Stimulated activated CD4-positive, alpha-beta T cell treated with anti-CD3 and anti-CD28 coated beads, TNF-alpha, amount 100 ng/mL, for 1 hour (primary cell): ENCODE measurements around the gene LTA4H.

Source experiments
- DNase-seq, 3 donors: peaks; one replicate each; pipeline ENCODE4 v3.0.0-alpha.2; 2020; ENCODE audit warnings: low read depth in 3 of 3, low spot score in 1 of 3

The LTA4H gene

DNA sequence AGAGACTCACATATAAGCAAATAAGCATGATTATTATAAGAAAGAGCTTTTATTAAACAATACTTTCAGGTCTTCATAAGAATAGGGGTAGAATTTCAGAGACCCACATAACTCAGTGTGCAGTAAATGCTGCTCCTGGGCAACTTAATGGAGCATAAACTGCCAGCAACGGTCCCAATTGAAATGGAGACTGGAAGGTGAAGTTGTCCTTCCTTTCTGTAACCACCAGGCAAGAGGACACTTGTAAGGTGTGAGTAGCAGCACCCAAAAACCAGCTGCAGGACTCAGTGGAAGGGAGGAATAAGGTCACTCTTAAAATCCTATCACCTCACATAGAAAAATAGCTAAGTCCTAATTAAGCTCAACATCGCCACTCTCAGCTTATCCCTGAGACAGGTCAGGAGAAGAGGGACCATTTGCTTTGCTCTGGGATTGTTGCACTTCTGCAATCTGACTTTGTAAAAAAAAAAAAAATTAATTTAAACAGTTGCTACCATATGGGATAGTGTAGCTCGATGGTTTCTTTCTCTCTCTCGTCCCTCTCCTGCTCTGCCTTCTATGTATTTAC is 22.7 kb upstream of the LTA4H start:
- DNase-seq, result no peak

GRCh38 chr12:96056646-96057455 is 21.5 kb upstream of the LTA4H start:
- DNase-seq, result no peak

- no peak for DNase-seq
These were observed 18.8 kb upstream of the LTA4H start for GRCh38 chr12:96054244-96054610.

- DNase-seq, result no peak
These were observed 18.3 kb upstream of the LTA4H start for GRCh38 chr12:96053476-96054243.

GRCh38 chr12:96051756-96052485 is 16.5 kb upstream of the LTA4H start:
- no peak for DNase-seq

- DNase-seq, result no peak
These were observed 14.8 kb upstream of the LTA4H start for GRCh38 chr12:96050139-96050538.

GRCh38 chr12:96049101-96049500 is 13.7 kb upstream of the LTA4H start:
- DNase-seq, result no peak

- DNase-seq, result no peak
These were observed 13.1 kb upstream of the LTA4H start for GRCh38 chr12:96048393-96048969.

GRCh38 chr12:96047229-96048211 is 12.1 kb upstream of the LTA4H start:
- DNase-seq, result no peak

GRCh38 chr12:96046543-96047228 is 11.3 kb upstream of the LTA4H start:
- no peak for DNase-seq

GRCh38 chr12:96045566-96045965 is 10.2 kb upstream of the LTA4H start:
- no peak for DNase-seq

DNA sequence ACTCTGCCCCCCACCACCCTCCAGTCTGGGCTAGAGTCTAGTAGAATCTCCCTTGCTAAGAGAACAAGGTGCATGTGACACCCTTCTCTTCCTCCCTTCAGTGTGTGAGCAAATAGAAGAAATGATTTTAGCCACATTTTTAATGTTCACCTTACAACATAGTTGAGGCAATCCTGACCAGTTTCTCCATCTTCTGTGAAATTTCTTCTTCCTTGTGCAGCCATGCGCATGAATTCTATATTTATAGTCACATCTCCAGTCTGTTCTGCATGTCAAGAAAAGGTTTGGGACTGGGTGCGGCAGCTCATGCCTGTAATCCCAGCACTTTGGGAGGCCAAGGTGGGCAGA is 9.5 kb upstream of the LTA4H start:
- no peak for DNase-seq

DNA sequence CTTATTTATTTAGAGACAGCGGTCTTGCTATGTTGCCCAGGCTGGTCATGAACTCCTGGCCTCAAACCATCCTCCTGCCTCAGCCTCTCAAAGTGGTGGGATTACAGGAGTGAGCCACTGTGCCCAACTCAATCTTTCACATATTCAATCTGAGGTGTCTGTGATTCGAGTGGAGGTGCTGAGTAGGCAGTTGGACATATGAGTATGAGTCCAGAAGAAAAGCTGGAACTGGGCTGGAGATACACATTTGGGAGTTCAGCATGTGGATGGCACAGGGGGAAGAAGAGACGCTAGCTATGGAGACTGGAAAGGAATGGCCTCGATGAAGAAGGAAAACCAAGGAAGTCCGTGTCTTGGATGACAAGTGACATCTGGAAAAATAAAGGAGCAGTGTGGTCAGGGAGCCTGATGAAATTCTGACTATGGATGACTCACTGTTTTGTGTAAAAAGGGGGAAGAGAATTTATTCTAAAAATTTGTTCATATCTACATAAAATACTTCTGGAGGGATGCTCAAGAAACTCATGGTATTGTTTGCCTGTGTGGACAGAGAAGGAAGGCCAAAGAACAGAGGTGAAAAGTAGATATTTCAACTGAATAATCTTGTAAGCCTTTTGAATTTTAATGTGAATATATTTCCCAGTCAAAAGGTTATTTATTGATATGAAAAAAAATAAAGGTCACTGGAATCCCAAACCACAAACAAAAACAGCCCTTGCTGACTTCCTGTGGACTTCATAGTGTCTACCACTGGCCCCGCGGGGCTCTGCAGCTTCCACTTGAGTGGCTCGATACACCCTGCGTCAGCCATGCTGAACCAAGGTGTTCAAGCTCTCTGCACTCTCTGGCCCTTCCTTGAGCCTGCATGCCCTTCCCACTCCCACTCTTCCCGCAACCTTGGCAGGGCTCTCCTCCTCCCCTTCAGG is 8.9 kb upstream of the LTA4H start:
- DNase-seq, result no peak

GRCh38 chr12:96041181-96041580 is 5.8 kb upstream of the LTA4H start:
- no peak for DNase-seq

- DNase-seq, result no peak
These were observed 5.1 kb upstream of the LTA4H start for GRCh38 chr12:96040305-96041133.

DNA sequence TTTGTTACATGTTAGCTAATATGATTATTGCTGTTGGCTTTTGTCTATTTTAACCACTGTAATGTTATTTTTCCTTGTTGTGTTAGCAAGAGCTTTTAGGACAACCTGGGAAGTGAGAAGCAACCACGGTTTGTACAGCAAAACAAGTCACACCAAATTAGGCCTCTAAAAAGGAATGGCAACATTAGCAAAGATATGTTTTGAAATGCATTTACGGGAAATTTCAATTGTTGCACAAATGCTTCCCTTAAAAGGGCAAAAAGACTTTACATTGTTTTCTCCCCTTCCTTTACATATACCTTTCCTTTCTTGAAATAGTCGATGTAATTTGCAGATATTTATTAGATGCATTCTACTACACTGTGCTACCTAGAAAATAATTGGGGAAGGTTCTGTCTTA is 4.1 kb upstream of the LTA4H start:
- no peak for DNase-seq

DNA sequence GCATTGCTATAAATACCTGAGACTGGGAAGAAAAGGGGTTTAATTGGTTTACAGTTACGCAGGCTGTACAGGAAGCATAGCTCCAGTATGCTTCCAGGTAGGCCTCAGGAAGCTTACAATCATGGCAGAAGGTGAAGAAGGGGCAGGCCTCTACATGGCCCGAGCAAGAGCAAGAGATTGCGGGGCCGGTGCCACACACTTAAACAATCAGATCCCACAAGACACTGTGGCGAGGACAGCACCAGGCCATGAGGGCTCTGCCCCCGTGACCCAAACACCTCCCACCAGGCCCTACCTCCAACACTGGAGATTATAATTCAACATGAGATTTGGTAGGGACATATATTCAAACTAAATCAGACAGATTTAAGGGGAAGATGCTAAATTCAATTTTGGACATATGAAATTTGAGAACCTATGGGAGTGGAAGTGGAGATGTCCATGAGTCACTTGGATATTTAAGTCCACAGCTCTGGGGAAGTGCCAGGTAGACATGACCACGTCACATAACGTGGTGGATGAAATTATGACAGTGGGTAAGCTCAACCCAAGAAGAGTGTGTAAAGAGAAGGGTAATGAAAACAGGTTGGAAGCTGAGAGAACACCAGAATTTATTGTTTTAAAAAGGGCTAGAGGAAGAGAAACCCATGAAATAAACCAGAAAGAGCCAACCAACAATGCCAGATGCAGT is 1.5 kb upstream of the LTA4H start:
- no peak for DNase-seq
